Mononuclear cell (primary cell): ENCODE results near the gene ZNF808. TPM values are rescaled to one million over a fixed set of nuclear protein-coding genes. Genes with fewer than 3 reads are reported as not detected.
"Not testable (repeated sequence)": the region's sequence is repeated elsewhere in the genome, so short reads cannot be mapped to it uniquely, and the experiment has no call there.

Source experiments
- H3K27me3 ChIP-seq: 2 replicates; pipeline ENCODE4 v1.6.0; 2011; ENCODE audit warnings: low read length, control low read depth; ENCODE audit not compliant: insufficient read depth
- H3K4me1 ChIP-seq: 2 replicates; pipeline ENCODE4 v1.5.1; 2011; ENCODE audit warnings: mild to moderate bottlenecking, low read length, control low read depth; ENCODE audit not compliant: insufficient read depth
- H3K4me3 ChIP-seq: 2 replicates; pipeline ENCODE4 v1.5.1; 2011; ENCODE audit warnings: mild to moderate bottlenecking, low read length, moderate library complexity
- H3K9me3 ChIP-seq: 2 replicates; pipeline ENCODE4 v1.5.1; 2011; ENCODE audit warnings: low read depth, mild to moderate bottlenecking, control low read depth, low read length
- total RNA-seq: library from RNA; depleted of rRNA; stranded (reverse); fragments of >200 nt; gene quantifications from one replicate; pipeline ENCODE4 v1.2.3, GENCODE V29; 2012

ZNF808 gene
- total RNA-seq, 1 donor = 28.4 TPM

GRCh38 chr19:52520013-52520412 is 7.5 kb upstream of the ZNF808 start:
- Histone ChIP-seq H3K9me3 (no peaks in the 10 kb centered on the region), H3K4me1 (no peaks in the 10 kb centered on the region), H3K4me3 (no peak overlapping the region), H3K27me3 (no peaks in the 10 kb centered on the region)

GRCh38 chr19:52522551-52522950 is 4.9 kb upstream of the ZNF808 start:
- Histone ChIP-seq H3K9me3 (no peaks in the 10 kb centered on the region), H3K4me1 (peaks cover 7% of the 10 kb centered on the region), H3K27me3 (no peaks in the 10 kb centered on the region), H3K4me3 (no peak overlapping the region)

GRCh38 chr19:52524086-52524485 is 3.4 kb upstream of the ZNF808 start:
- H3K4me3 ChIP-seq = no peak overlapping the region
- peaks cover 20% of the 10 kb centered on the region for H3K4me1 ChIP-seq
- no peaks in the 10 kb centered on the region for H3K9me3 ChIP-seq
- no peaks in the 10 kb centered on the region for H3K27me3 ChIP-seq

GRCh38 chr19:52527956-52528351 is 486 bp downstream of the ZNF808 start:
- Histone ChIP-seq H3K27me3 (no peaks in the 10 kb centered on the region), H3K9me3 (no peaks in the 10 kb centered on the region), H3K4me1 (peaks cover 22% of the 10 kb centered on the region), H3K4me3 (peak overlapping the region; percentile 91)

- Histone ChIP-seq H3K27me3 (no peaks in the 10 kb centered on the region), H3K9me3 (no peaks in the 10 kb centered on the region), H3K4me3 (no peak overlapping the region), H3K4me1 (peaks cover 49% of the 10 kb centered on the region)
Measured at GRCh38 chr19:52532480-52532879, 5.0 kb downstream of the ZNF808 start.

GRCh38 chr19:52533901-52534300 is 6.4 kb downstream of the ZNF808 start:
- no peak overlapping the region for H3K4me3 ChIP-seq

GRCh38 chr19:52535385-52535770 is 7.9 kb downstream of the ZNF808 start:
- Histone ChIP-seq H3K4me3 (peak overlapping the region; percentile 67), H3K4me1 (peaks cover 34% of the 10 kb centered on the region)
- not testable (repeated sequence) for H3K9me3 ChIP-seq, H3K27me3 ChIP-seq

More at GRCh38 chr19:52533901-52534300, 6.4 kb downstream of the ZNF808 start:
- Histone ChIP-seq H3K27me3 (no peaks in the 10 kb centered on the region), H3K9me3 (no peaks in the 10 kb centered on the region), H3K4me1 (peaks cover 38% of the 10 kb centered on the region)

- peak overlapping the region; percentile 67 for H3K4me3 ChIP-seq
- H3K27me3 ChIP-seq = no peaks in the 10 kb centered on the region
- peaks cover 34% of the 10 kb centered on the region for H3K4me1 ChIP-seq
- H3K9me3 ChIP-seq = no peaks in the 10 kb centered on the region
Measured at GRCh38 chr19:52535771-52536447, 8.4 kb downstream of the ZNF808 start.

- Histone ChIP-seq H3K27me3 (no peaks in the 10 kb centered on the region), H3K4me1 (peaks cover 34% of the 10 kb centered on the region), H3K4me3 (peak overlapping the region; percentile 67), H3K9me3 (no peaks in the 10 kb centered on the region)
Measured at GRCh38 chr19:52536448-52536800, 9.0 kb downstream of the ZNF808 start.

GRCh38 chr19:52538815-52539214 is 11.3 kb downstream of the ZNF808 start:
- H3K4me3 ChIP-seq, H3K27me3 ChIP-seq, H3K9me3 ChIP-seq: not testable (repeated sequence)
- peaks cover 38% of the 10 kb centered on the region for H3K4me1 ChIP-seq

- H3K9me3 ChIP-seq, H3K4me3 ChIP-seq, H3K27me3 ChIP-seq: not testable (repeated sequence)
- peaks cover 20% of the 10 kb centered on the region for H3K4me1 ChIP-seq
Measured at GRCh38 chr19:52541176-52541575, 13.7 kb downstream of the ZNF808 start.

GRCh38 chr19:52541608-52542007 is 14.1 kb downstream of the ZNF808 start:
- no peaks in the 10 kb centered on the region for H3K9me3 ChIP-seq
- H3K4me1 ChIP-seq = peaks cover 15% of the 10 kb centered on the region
- H3K4me3 ChIP-seq = no peak overlapping the region
- H3K27me3 ChIP-seq = no peaks in the 10 kb centered on the region

GRCh38 chr19:52542541-52542940 is 15.1 kb downstream of the ZNF808 start:
- not testable (repeated sequence) for H3K27me3 ChIP-seq, H3K9me3 ChIP-seq, H3K4me3 ChIP-seq
- peaks cover 11% of the 10 kb centered on the region for H3K4me1 ChIP-seq

GRCh38 chr19:52542984-52543664 is 15.7 kb downstream of the ZNF808 start:
- H3K9me3 ChIP-seq = peaks cover under 1% of the 10 kb centered on the region

GRCh38 chr19:52554216-52554971 is 26.9 kb downstream of the ZNF808 start:
- H3K4me3 ChIP-seq = no peak overlapping the region
- H3K9me3 ChIP-seq = peaks cover 69% of the 10 kb centered on the region
- H3K27me3 ChIP-seq = no peaks in the 10 kb centered on the region
- no peaks in the 10 kb centered on the region for H3K4me1 ChIP-seq

More at GRCh38 chr19:52542984-52543664, 15.7 kb downstream of the ZNF808 start:
- Histone ChIP-seq H3K4me3 (no peak overlapping the region), H3K4me1 (peaks cover 11% of the 10 kb centered on the region), H3K27me3 (no peaks in the 10 kb centered on the region)
